K562 (cell line): ENCODE measurements around the gene ENSA. TPM values are rescaled to one million over a fixed set of nuclear protein-coding genes. Genes with fewer than 3 reads are reported as not detected.

Source experiments
- DDX20 ChIP-seq: fragments of 450-650 bp; IDR thresholded peaks from 2 replicates; pipeline ENCODE4 v1.6.1; 2016; ENCODE audit warnings: missing genetic modification characterization, low read depth, mild to moderate bottlenecking, missing compliant biosample characterization, moderate library complexity
- ESRRA ChIP-seq: fragments of 450-650 bp; IDR thresholded peaks from 2 replicates; pipeline ENCODE4 v1.6.1; 2014; ENCODE audit warnings: low read depth, mild to moderate bottlenecking, moderate library complexity, borderline replicate concordance
- GATA2 ChIP-seq: sonication (generic); formaldehyde crosslinking; IDR thresholded peaks from 2 replicates; pipeline ENCODE4 v1.4.0; 2020; ENCODE audit warnings: mild to moderate bottlenecking, missing genetic modification reagents
- HDAC1 ChIP-seq, 2 experiments: fragments of 450-650 bp; IDR thresholded peaks; 2 replicates each; pipeline ENCODE4 v1.6.1; 2016 to 2017; ENCODE audit warnings: inconsistent platforms in 1 of 2, mild to moderate bottlenecking in 1 of 2, moderate library complexity in 1 of 2
- JUN ChIP-seq, 2 experiments: sonication (generic) in 1 of 2; formaldehyde crosslinking in 1 of 2; IDR thresholded peaks; 2 replicates each; pipeline versions ENCODE4 v1.6.1 to v1.8.0; 2012 to 2022; ENCODE audit warnings: borderline replicate concordance in 2 of 2, mild to moderate bottlenecking in 2 of 2, improper control_type of control experiment in 1 of 2, low read depth in 1 of 2, low read length in 1 of 2, missing genetic modification reagents in 1 of 2
- SMAD2 ChIP-seq: fragments of 150-350 bp; IDR thresholded peaks from 2 replicates; pipeline ENCODE4 v1.6.1; 2014; ENCODE audit warnings: low read depth, mild to moderate bottlenecking, low read length
- SREBF2 ChIP-seq: sonication (generic); formaldehyde crosslinking; IDR thresholded peaks from 2 replicates; pipeline ENCODE4 v1.4.0; 2020; ENCODE audit warnings: mild to moderate bottlenecking, missing genetic modification reagents
- TBP ChIP-seq: optimal IDR thresholded peaks from 2 replicates; pipeline ENCODE3; 2011; ENCODE audit warnings: low read depth, low read length, improper control_type of control experiment
- polyA plus RNA-seq, 8 experiments: library from polyadenylated mRNA; depleted of rRNA in 4 of 8; stranded (reverse) in 5 of 8; unstranded in 3 of 8; fragments of >200 nt; fragmentation: Nextera tagmentation in 2 of 8; fragmentation: Illumina TruSeq in 1 of 8; extraction: Ambion mirVana in 2 of 8; extraction: Trizol in 1 of 8; gene quantifications; 2 replicates each; pipeline versions ENCODE4 v1.2.1 to v1.2.3, GENCODE V29; 2011 to 2014; ENCODE audit warnings: inconsistent platforms in 1 of 8, missing spikeins in 1 of 8
- total RNA-seq, 7 experiments: library from RNA; depleted of rRNA in 6 of 7; stranded (reverse); fragments of >200 nt in 6 of 7; fragmentation: Illumina TruSeq in 2 of 7; extraction: Trizol in 2 of 7; gene quantifications; 2 replicates each; pipeline versions ENCODE4 v1.2.1 to v1.2.3, GENCODE V29; 2011 to 2021; ENCODE audit warnings: low replicate concordance in 1 of 7
- TF ChIP-seq, protein P1 (sequence below), 2 experiments: fragments of 450-650 bp in 1 of 2; sonication (generic) in 1 of 2; formaldehyde crosslinking in 1 of 2; IDR thresholded peaks; 2 replicates each; pipeline versions ENCODE4 v1.7.1 to v1.9.0; 2016 to 2022; ENCODE audit warnings: inconsistent platforms in 1 of 2, mild to moderate bottlenecking in 1 of 2, missing genetic modification reagents in 1 of 2
- TF ChIP-seq, protein P2 (sequence below): fragments of 450-650 bp; IDR thresholded peaks from 2 replicates; pipeline ENCODE4 v1.6.1; 2018; ENCODE audit not compliant: partially characterized antibody

Gene ENSA
- total and polyA plus RNA-seq, 9 of the 15 experiments (the other 6 are each of a cell fraction or from before 2014, with no cell fraction given) = 68.1 to 605 (median 188) TPM

DNA sequence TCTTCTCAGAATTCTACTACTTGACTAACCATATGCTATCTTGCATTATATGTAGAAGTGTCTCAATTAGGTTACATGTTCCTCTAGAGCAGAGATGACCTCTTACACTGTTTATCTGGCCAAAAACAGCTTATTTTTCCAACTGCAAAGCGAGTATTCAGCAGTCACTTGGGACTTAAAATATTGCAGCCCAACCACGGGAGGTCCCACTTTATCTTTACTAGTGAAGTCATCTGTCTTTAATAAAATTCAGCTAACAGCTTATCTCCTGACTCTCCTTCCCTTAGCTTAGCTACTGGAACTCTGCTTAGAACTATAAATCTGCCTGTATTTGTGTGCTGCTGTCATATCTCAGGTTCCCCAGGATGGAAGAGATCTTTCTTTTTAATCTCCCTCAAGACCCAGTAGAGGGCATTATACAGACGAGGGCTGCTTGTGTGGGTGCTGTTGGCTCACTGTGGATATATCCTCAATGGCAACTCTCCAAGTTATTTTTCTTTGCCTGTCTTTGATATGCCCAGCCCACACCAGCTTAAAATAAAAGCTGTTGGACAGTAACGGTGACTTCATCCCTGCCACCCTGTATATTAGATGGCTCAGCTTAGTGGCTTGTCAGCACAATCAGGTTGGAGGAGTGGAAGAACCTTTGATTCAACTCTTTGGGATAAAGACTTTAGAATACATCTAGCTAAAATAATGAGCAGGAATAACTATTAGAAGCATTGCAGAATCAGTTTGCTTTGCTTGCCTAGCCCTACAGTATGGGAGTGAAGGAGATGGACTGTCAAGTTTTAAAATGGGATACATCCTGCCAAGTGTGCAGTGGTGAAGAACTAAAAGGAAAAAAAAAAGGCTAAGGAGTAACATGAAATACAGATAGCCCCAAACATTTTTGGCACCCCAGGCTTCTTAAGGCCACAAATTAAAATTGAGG lies 9.6 kb downstream of the ENSA start (continued):
- TF ChIP-seq, protein P1, sequence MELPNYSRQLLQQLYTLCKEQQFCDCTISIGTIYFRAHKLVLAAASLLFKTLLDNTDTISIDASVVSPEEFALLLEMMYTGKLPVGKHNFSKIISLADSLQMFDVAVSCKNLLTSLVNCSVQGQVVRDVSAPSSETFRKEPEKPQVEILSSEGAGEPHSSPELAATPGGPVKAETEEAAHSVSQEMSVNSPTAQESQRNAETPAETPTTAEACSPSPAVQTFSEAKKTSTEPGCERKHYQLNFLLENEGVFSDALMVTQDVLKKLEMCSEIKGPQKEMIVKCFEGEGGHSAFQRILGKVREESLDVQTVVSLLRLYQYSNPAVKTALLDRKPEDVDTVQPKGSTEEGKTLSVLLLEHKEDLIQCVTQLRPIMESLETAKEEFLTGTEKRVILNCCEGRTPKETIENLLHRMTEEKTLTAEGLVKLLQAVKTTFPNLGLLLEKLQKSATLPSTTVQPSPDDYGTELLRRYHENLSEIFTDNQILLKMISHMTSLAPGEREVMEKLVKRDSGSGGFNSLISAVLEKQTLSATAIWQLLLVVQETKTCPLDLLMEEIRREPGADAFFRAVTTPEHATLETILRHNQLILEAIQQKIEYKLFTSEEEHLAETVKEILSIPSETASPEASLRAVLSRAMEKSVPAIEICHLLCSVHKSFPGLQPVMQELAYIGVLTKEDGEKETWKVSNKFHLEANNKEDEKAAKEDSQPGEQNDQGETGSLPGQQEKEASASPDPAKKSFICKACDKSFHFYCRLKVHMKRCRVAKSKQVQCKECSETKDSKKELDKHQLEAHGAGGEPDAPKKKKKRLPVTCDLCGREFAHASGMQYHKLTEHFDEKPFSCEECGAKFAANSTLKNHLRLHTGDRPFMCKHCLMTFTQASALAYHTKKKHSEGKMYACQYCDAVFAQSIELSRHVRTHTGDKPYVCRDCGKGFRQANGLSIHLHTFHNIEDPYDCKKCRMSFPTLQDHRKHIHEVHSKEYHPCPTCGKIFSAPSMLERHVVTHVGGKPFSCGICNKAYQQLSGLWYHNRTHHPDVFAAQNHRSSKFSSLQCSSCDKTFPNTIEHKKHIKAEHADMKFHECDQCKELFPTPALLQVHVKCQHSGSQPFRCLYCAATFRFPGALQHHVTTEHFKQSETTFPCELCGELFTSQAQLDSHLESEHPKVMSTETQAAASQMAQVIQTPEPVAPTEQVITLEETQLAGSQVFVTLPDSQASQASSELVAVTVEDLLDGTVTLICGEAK (IDR thresholded peaks at IDR 0.05) = peak; percentile 2; the same call in 1 of the 2 replicates
- TF ChIP-seq, protein P1 (CRISPR knock-in tag; IDR thresholded peaks at IDR 0.05) = no peak
- TF ChIP-seq TBP (peak; percentile 49), DDX20 (no peak), GATA2 (peak; percentile 85), SMAD2 (no peak), HDAC1 (IDR thresholded peaks at IDR 0.05) (peak; percentile 4 to 86; a peak in 3 of 4 replicates), JUN (IDR thresholded peaks at IDR 0.05; ENCODE audit: borderline replicate concordance, low read depth, low read length) (peak; percentile 23; the same call in 1 of the 2 replicates), JUN (CRISPR knock-in tag; IDR thresholded peaks at IDR 0.05; ENCODE audit: borderline replicate concordance) (no peak), ESRRA (peak; percentile 38; the same call in 1 of the 2 replicates), SREBF2 (CRISPR knock-in tag) (0 out of 2 replicates have a peak, but pooled peaks have one; percentile 52)
- TF ChIP-seq, protein P2, sequence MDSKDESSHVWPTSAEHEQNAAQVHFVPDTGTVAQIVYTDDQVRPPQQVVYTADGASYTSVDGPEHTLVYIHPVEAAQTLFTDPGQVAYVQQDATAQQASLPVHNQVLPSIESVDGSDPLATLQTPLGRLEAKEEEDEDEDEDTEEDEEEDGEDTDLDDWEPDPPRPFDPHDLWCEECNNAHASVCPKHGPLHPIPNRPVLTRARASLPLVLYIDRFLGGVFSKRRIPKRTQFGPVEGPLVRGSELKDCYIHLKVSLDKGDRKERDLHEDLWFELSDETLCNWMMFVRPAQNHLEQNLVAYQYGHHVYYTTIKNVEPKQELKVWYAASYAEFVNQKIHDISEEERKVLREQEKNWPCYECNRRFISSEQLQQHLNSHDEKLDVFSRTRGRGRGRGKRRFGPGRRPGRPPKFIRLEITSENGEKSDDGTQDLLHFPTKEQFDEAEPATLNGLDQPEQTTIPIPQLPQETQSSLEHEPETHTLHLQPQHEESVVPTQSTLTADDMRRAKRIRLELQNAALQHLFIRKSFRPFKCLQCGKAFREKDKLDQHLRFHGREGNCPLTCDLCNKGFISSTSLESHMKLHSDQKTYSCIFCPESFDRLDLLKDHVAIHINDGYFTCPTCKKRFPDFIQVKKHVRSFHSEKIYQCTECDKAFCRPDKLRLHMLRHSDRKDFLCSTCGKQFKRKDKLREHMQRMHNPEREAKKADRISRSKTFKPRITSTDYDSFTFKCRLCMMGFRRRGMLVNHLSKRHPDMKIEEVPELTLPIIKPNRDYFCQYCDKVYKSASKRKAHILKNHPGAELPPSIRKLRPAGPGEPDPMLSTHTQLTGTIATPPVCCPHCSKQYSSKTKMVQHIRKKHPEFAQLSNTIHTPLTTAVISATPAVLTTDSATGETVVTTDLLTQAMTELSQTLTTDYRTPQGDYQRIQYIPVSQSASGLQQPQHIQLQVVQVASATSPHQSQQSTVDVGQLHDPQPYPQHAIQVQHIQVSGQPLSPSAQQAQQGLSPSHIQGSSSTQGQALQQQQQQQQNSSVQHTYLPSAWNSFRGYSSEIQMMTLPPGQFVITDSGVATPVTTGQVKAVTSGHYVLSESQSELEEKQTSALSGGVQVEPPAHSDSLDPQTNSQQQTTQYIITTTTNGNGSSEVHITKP = no peak
